ENCODE results near the gene ST6GALNAC6. TPM values are rescaled to one million over a fixed set of nuclear protein-coding genes. Genes with fewer than 3 reads are reported as not detected.

Gene ST6GALNAC6
- total and polyA plus RNA-seq, 4 donors, result 28.3 to 59.8 (median 48.6) TPM

- Histone ChIP-seq H3K9me3 (ENCODE audit: control insufficient read depth in 4 of 4, insufficient read depth in 3 of 4, low read length in 3 of 4) (no peaks in the 10 kb centered on the region), H3K36me3 (ENCODE audit: control insufficient read depth in 4 of 4, insufficient read depth in 4 of 4, low read length in 4 of 4) (no peaks in the 10 kb centered on the region), H3K4me3 (no peak overlapping the region), H3K9ac (ENCODE audit: insufficient read depth in 1 of 2, low read length in 2 of 2) (no peak overlapping the region), H3K27ac (ENCODE audit: low read depth in 1 of 2, low read length in 1 of 2) (peak overlapping the region; percentile 17 to 71), H3K4me1 (ENCODE audit: control insufficient read depth in 5 of 5, insufficient read depth in 5 of 5, low read length in 5 of 5) (peaks cover 3 to 48% (median 28%) of the 10 kb centered on the region in 5 donors), H3K27me3 (ENCODE audit: control insufficient read depth in 3 of 3, insufficient read depth in 3 of 3, low read length in 2 of 3) (no peaks in the 10 kb centered on the region)
- 26 to 31% methylated on average over 12 of the region's 12 CpGs for whole genome bisulfite sequencing, 2 donors
- no peak for ATAC-seq (ENCODE audit: insufficient read depth, low FRiP score)
- TF ChIP-seq CTCF (IDR thresholded peaks at IDR 0.05; ENCODE audit: control extremely low read depth, extremely low read depth), result no peak
- DNase-seq, result peak; percentile 56 to 68 (median 61)
Observed at GRCh38 chr9:127858041-127858512, 41.3 kb downstream of the ST6GALNAC6 start.

- DNase-seq, result no peak
- no peak for ATAC-seq (ENCODE audit: insufficient read depth, low FRiP score)
- H3K4me3 ChIP-seq, result no peak overlapping the region
- peaks cover 3 to 45% (median 20%) of the 10 kb centered on the region in 5 donors for H3K4me1 ChIP-seq (ENCODE audit: control insufficient read depth in 5 of 5, insufficient read depth in 5 of 5, low read length in 5 of 5)
- 46 to 55% methylated on average over 4 of the region's 4 CpGs for whole genome bisulfite sequencing, 2 donors
- H3K27me3 ChIP-seq (ENCODE audit: control insufficient read depth in 3 of 3, insufficient read depth in 3 of 3, low read length in 2 of 3), result no peaks in the 10 kb centered on the region
- H3K36me3 ChIP-seq (ENCODE audit: control insufficient read depth in 4 of 4, insufficient read depth in 4 of 4, low read length in 4 of 4), result no peaks in the 10 kb centered on the region
- no peak for TF ChIP-seq CTCF (IDR thresholded peaks at IDR 0.05; ENCODE audit: control extremely low read depth, extremely low read depth)
- peak overlapping the region; percentile 25 to 73 for H3K27ac ChIP-seq (ENCODE audit: low read depth in 1 of 2, low read length in 1 of 2)
- no peak overlapping the region for H3K9ac ChIP-seq (ENCODE audit: insufficient read depth in 1 of 2, low read length in 2 of 2)
- H3K9me3 ChIP-seq (ENCODE audit: control insufficient read depth in 4 of 4, insufficient read depth in 3 of 4, low read length in 3 of 4), result no peaks in the 10 kb centered on the region
Observed at GRCh38 chr9:127857278-127857677, 42.1 kb downstream of the ST6GALNAC6 start.

GRCh38 chr9:127856729-127857116 is 42.7 kb downstream of the ST6GALNAC6 start:
- no peak for DNase-seq
- whole genome bisulfite sequencing, 2 donors, result 86 to 88% methylated on average over 8 of the region's 8 CpGs
- Histone ChIP-seq H3K27me3 (ENCODE audit: control insufficient read depth in 3 of 3, insufficient read depth in 3 of 3, low read length in 2 of 3) (no peaks in the 10 kb centered on the region), H3K4me3 (no peak overlapping the region), H3K4me1 (ENCODE audit: control insufficient read depth in 5 of 5, insufficient read depth in 5 of 5, low read length in 5 of 5) (peaks cover 4 to 41% (median 15%) of the 10 kb centered on the region in 5 donors), H3K27ac (ENCODE audit: low read depth in 1 of 2, low read length in 1 of 2) (peak overlapping the region; percentile 25 to 73), H3K9me3 (ENCODE audit: control insufficient read depth in 4 of 4, insufficient read depth in 3 of 4, low read length in 3 of 4) (no peaks in the 10 kb centered on the region), H3K9ac (ENCODE audit: insufficient read depth in 1 of 2, low read length in 2 of 2) (no peak overlapping the region), H3K36me3 (ENCODE audit: control insufficient read depth in 4 of 4, insufficient read depth in 4 of 4, low read length in 4 of 4) (no peaks in the 10 kb centered on the region)
- TF ChIP-seq CTCF (IDR thresholded peaks at IDR 0.05; ENCODE audit: control extremely low read depth, extremely low read depth), result no peak
- no peak for ATAC-seq (ENCODE audit: insufficient read depth, low FRiP score)
